Neural progenitor cell (in vitro differentiated cells): Measurements from ENCODE around the gene SACS. TPM values are rescaled to one million over a fixed set of nuclear protein-coding genes. Genes with fewer than 3 reads are reported as not detected.
A peak's percentile ranks its signal among the peaks of the same experiment; 100 is the strongest.

Source experiments
- DNase-seq: peaks from one replicate; pipeline ENCODE4 v3.0.0-alpha.2; 2016; ENCODE audit warnings: low spot score
- H2AFZ ChIP-seq: fragments of 200-600 bp; sonication (generic); replicated peaks from 2 replicates; pipeline ENCODE4 v1.6.1; 2016; ENCODE audit warnings: antibody characterized with exemption
- H3F3A ChIP-seq: fragments of 200-600 bp; sonication (generic); 2 replicates; pipeline ENCODE4 v1.6.1; 2016; ENCODE audit warnings: antibody characterized with exemption, low read depth
- H3K27ac ChIP-seq: fragments of 200-600 bp; sonication (generic); 2 replicates; pipeline ENCODE4 v1.5.1; 2016; ENCODE audit warnings: mild to moderate bottlenecking
- H3K27me3 ChIP-seq: fragments of 200-600 bp; sonication (generic); 2 replicates; pipeline ENCODE4 v1.6.1; 2016; ENCODE audit warnings: mild to moderate bottlenecking, moderate library complexity
- H3K36me3 ChIP-seq: fragments of 200-600 bp; sonication (generic); 2 replicates; pipeline ENCODE4 v1.5.1; 2016
- H3K4me1 ChIP-seq: fragments of 200-600 bp; sonication (generic); 2 replicates; pipeline ENCODE4 v1.6.1; 2016; ENCODE audit warnings: mixed run types
- H3K4me2 ChIP-seq: fragments of 200-600 bp; sonication (generic); 2 replicates; pipeline ENCODE4 v1.6.1; 2016
- H3K4me3 ChIP-seq: fragments of 200-600 bp; sonication (generic); 2 replicates; pipeline ENCODE4 v1.5.1; 2016
- H3K79me2 ChIP-seq: fragments of 200-600 bp; sonication (generic); 2 replicates; pipeline ENCODE4 v1.6.1; 2016; ENCODE audit warnings: low read depth
- H3K9ac ChIP-seq: fragments of 200-600 bp; sonication (generic); 2 replicates; pipeline ENCODE4 v1.6.1; 2016
- H3K9me3 ChIP-seq: fragments of 200-600 bp; sonication (generic); 2 replicates; pipeline ENCODE4 v1.5.1; 2016; ENCODE audit warnings: low read depth
- H4K20me1 ChIP-seq: fragments of 200-600 bp; sonication (generic); 2 replicates; pipeline ENCODE4 v1.6.1; 2016; ENCODE audit warnings: low read depth
- H3K27ac Mint-ChIP-seq: 3 replicates; pipeline ENCODE4 v1.8.0; 2021; ENCODE audit warnings: mixed read lengths
- H3K27me3 Mint-ChIP-seq: 2 replicates; pipeline ENCODE4 v1.8.0; 2022; ENCODE audit warnings: low read depth, mild to moderate bottlenecking, inconsistent platforms, moderate library complexity, mixed read lengths; ENCODE audit not compliant: insufficient read depth
- H3K36me3 Mint-ChIP-seq: 3 replicates; pipeline ENCODE4 v1.8.0; 2021; ENCODE audit warnings: mixed read lengths
- H3K4me1 Mint-ChIP-seq: 3 replicates; pipeline ENCODE4 v1.8.0; 2021; ENCODE audit warnings: mixed read lengths
- H3K4me3 Mint-ChIP-seq: 3 replicates; pipeline ENCODE4 v1.8.0; 2021; ENCODE audit warnings: mild to moderate bottlenecking, moderate library complexity, mixed read lengths
- H3K9me3 Mint-ChIP-seq: 3 replicates; pipeline ENCODE4 v1.8.0; 2020; ENCODE audit warnings: mixed read lengths
- CTCF ChIP-seq: fragments of 200-600 bp; sonication (generic); IDR thresholded peaks from 2 replicates; pipeline ENCODE4 v1.5.1; 2017; ENCODE audit warnings: antibody characterized with exemption, mild to moderate bottlenecking
- EZH2 ChIP-seq: fragments of 200-600 bp; sonication (generic); IDR thresholded peaks from 2 replicates; pipeline ENCODE4 v1.6.1; 2017; ENCODE audit warnings: antibody characterized with exemption, mild to moderate bottlenecking, moderate library complexity
- EZH2phosphoT487 ChIP-seq: fragments of 200-600 bp; sonication (generic); IDR thresholded peaks from 2 replicates; pipeline ENCODE4 v1.6.1; 2017; ENCODE audit warnings: antibody characterized with exemption
- total RNA-seq: library from RNA; depleted of rRNA; stranded (reverse); fragments of >200 nt; gene quantifications from 2 replicates; pipeline ENCODE4 v1.2.3, GENCODE V29; 2015; ENCODE audit warnings: low replicate concordance

Gene SACS
- total RNA-seq, 1 donor from 2014 or later = 77.7 TPM

- Mint-ChIP-seq H3K27me3 (peaks cover 5% of the 10 kb centered on the region), H3K9me3 (no peaks in the 10 kb centered on the region), H3K36me3 (no peaks in the 10 kb centered on the region), H3K4me3 (no peak overlapping the region), H3K4me1 (peaks cover 25% of the 10 kb centered on the region), H3K27ac (peak overlapping the region; percentile 84)
- Histone ChIP-seq H3F3A (no peaks in the 10 kb centered on the region), H4K20me1 (no peaks in the 10 kb centered on the region), H3K36me3 (no peaks in the 10 kb centered on the region), H3K9ac (no peak overlapping the region), H3K79me2 (no peaks in the 10 kb centered on the region), H3K27me3 (no peaks in the 10 kb centered on the region), H2AFZ (no peak overlapping the region), H3K4me2 (no peak overlapping the region), H3K4me1 (peaks cover 11% of the 10 kb centered on the region), H3K4me3 (no peak overlapping the region), H3K27ac (no peak overlapping the region), H3K9me3 (no peaks in the 10 kb centered on the region)
- DNase-seq = no peak
- TF ChIP-seq EZH2phosphoT487 (no peak), EZH2 (no peak), CTCF (no peak)
These were observed 110.9 kb downstream of the SACS start for GRCh38 chr13:23322353-23323336.

GRCh38 chr13:23321535-23322241 lies 111.8 kb downstream of the SACS start:
- no peak for DNase-seq
- Mint-ChIP-seq H3K4me1 (peaks cover 25% of the 10 kb centered on the region), H3K9me3 (no peaks in the 10 kb centered on the region), H3K4me3 (peak overlapping the region; percentile 9), H3K27ac (peak overlapping the region; percentile 44), H3K27me3 (peaks cover 8% of the 10 kb centered on the region), H3K36me3 (no peaks in the 10 kb centered on the region)
- H3K27me3 ChIP-seq = no peaks in the 10 kb centered on the region
- no peaks in the 10 kb centered on the region for H3K9me3 ChIP-seq
- H3K36me3 ChIP-seq = no peaks in the 10 kb centered on the region
- H3K4me1 ChIP-seq = peaks cover 11% of the 10 kb centered on the region
- no peak overlapping the region for H3K27ac ChIP-seq
- no peak overlapping the region for H3K4me2 ChIP-seq
- H3K9ac ChIP-seq = no peak overlapping the region
- H2AFZ ChIP-seq = no peak overlapping the region
- no peak overlapping the region for H3K4me3 ChIP-seq
- TF ChIP-seq EZH2phosphoT487 = no peak
- no peaks in the 10 kb centered on the region for H3F3A ChIP-seq
- H4K20me1 ChIP-seq = no peaks in the 10 kb centered on the region
- H3K79me2 ChIP-seq = no peaks in the 10 kb centered on the region

GRCh38 chr13:23320926-23321534 lies 112.5 kb downstream of the SACS start:
- Histone ChIP-seq H2AFZ (no peak overlapping the region), H3K9ac (no peak overlapping the region)

More at GRCh38 chr13:23320926-23321534, 112.5 kb downstream of the SACS start:
- no peak overlapping the region for H3K27ac Mint-ChIP-seq
- TF ChIP-seq EZH2phosphoT487 (no peak), CTCF (no peak), EZH2 (no peak)
- Histone ChIP-seq H4K20me1 (no peaks in the 10 kb centered on the region), H3K79me2 (no peaks in the 10 kb centered on the region), H3K9me3 (no peaks in the 10 kb centered on the region), H3K4me3 (no peak overlapping the region), H3K4me2 (no peak overlapping the region), H3K4me1 (peaks cover 11% of the 10 kb centered on the region), H3F3A (no peaks in the 10 kb centered on the region), H3K36me3 (no peaks in the 10 kb centered on the region), H3K27ac (no peak overlapping the region), H3K27me3 (no peaks in the 10 kb centered on the region)
- peaks cover 8% of the 10 kb centered on the region for H3K27me3 Mint-ChIP-seq
- no peak overlapping the region for H3K4me3 Mint-ChIP-seq
- DNase-seq = no peak
- H3K36me3 Mint-ChIP-seq = no peaks in the 10 kb centered on the region
- no peaks in the 10 kb centered on the region for H3K9me3 Mint-ChIP-seq
- H3K4me1 Mint-ChIP-seq = peaks cover 25% of the 10 kb centered on the region
